GM20431 (cell line): Measurements from ENCODE around the gene PDE9A.
"Not testable (repeated sequence)": the region's sequence is repeated elsewhere in the genome, so short reads cannot be mapped to it uniquely, and the experiment has no call there.

ENCODE experiments used
- in situ Hi-C: fragments of 300-500 bp; cut with MseI, MboI; formaldehyde crosslinking; loops from one replicate; pipeline ENCODE4 v1.15.0; 2020; ENCODE audit warnings: low sequenced_read_pairs; ENCODE audit not compliant: unreplicated experiment

Gene PDE9A

DNA sequence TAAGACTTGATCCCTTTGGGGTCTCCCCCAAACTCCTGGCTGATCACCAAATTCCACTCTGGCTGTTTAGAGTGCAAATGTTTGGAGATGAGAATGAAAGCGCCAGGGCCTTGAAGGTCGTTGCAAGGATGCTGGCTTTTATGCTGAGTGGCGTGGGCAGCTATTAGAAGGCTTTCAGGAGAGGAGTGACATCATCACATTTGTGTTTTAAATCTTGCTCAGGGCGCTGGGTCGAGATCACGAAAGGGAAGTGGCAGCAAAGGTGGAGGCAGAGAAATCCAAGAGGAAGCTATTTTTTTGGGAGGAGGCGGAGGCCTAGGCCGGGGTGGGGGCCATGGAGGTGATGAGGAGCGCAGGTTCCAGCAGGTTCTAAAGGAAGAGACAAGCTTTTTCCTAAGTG lies 49.3 kb downstream of the PDE9A start:
- in situ Hi-C loops = no loop called here

DNA sequence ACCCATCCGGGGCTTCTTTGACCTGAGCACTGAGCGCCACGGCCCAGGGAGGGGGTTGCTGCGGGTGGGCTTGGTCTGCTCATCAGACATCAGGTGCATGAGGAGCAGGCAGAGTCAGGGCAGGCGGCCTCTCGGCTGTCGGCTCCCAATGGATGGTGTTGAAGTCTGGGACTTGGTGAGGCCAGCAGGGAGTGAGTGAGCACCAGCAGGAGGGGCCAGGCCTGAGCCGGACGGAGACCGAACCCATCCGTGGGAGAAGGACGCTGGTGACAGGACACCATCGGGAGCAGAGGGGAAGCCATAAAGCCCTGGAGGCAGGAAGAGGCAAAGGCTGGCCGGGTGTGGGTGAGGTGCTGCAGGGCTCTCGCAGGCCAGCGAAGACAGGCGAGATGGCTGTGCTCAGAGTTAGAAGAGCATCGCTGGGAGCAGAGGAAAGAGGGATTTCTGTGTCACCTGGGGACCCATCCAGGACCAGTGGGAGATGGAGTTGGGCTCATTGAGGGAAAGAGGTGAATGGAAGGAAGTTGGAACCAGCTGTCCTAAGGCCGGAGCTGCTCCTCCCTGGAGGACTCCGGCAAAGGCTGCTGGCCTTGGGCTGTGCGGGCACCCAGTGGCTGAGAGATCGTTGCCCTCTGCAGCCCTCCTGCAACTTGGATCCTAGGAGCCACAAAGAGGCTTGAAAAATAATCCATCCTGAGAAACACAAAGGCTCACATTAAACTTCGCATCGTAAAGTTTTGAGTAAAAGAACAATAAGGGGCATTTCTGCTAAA lies 49.9 kb downstream of the PDE9A start:
- in situ Hi-C loops = no loop called here

DNA sequence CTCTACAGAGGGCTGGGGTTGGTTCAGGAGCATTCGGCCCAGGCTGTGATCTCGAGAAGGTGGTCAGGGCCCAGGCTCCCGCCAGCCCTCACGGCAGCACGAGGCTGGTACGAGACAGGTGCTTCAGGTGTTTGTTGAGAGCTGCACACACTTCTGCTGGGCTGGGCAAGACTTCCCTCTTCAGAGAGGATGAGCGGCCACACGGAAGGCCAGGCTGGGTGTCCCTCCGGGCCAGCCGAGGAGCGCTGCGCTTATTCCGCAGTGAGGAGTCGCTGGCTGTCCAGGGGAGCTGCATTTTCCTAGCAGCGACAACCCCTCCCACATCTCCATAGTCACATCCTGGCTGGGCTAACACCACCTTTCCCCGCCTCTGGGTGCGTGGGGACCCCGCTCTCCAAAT lies 50.5 kb downstream of the PDE9A start:
- in situ Hi-C loops = no loop called here

DNA sequence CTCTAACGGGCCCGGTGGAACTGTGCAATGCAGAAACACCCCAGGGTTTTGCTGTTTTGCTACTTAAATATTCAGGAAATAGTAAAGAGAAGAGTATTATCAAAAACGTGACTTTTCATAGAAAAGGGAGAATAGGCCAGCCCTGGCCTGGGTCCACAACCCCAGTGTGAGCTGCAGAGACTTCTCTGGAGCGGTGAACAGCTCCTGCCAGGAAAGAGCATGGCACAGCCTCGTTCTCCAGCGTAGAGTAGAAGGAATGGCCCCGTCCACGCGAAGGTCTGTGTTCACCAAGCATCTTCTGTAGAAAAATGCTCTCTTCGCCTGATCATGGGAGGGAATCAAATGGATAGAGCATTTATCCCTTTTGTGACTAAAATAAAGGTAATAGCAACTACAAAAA lies 51.4 kb downstream of the PDE9A start:
- in situ Hi-C loops = no loop called here

DNA sequence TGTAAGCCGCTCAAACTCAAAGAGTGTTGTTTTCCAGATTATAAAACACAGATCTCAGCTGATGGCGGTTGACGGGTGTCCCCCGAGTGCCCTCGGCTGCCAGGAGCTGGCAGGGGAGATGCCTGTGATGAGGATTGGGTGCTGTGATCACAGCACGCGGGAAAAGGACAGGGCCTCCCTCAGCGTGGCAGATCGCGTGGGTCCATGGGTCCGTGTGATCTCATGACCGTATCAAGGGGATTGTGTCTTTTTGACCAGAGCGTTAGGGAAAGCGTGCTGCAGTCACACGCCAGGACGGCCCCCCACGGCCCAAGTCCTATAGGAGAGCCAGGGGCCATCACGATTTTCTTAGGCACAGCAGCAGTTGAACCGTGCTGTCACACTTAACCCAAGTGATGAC lies 51.9 kb downstream of the PDE9A start:
- in situ Hi-C loops = no loop called here

GRCh38 chr21:42705746-42706374 lies 52.4 kb downstream of the PDE9A start:
- in situ Hi-C loops = no loop called here

- in situ Hi-C loops = no loop called here
Observed at GRCh38 chr21:42706765-42707164, 53.3 kb downstream of the PDE9A start.

GRCh38 chr21:42707207-42707830 lies 53.9 kb downstream of the PDE9A start:
- in situ Hi-C loops = no loop called here

GRCh38 chr21:42708107-42708506 lies 54.7 kb downstream of the PDE9A start:
- in situ Hi-C loops = no loop called here

- in situ Hi-C loops = not testable (repeated sequence)
Observed at GRCh38 chr21:42708916-42709315, 55.5 kb downstream of the PDE9A start.

- in situ Hi-C loops = no loop called here
Observed at GRCh38 chr21:42711667-42712066, 58.2 kb downstream of the PDE9A start.

- in situ Hi-C loops = not testable (repeated sequence)
Observed at GRCh38 chr21:42715427-42715826, 62.0 kb downstream of the PDE9A start.

- in situ Hi-C loops = no loop called here
Observed at GRCh38 chr21:42716074-42716473, 62.7 kb downstream of the PDE9A start.

- in situ Hi-C loops = not testable (repeated sequence)
Observed at GRCh38 chr21:42720484-42720883, 67.1 kb downstream of the PDE9A start.

DNA sequence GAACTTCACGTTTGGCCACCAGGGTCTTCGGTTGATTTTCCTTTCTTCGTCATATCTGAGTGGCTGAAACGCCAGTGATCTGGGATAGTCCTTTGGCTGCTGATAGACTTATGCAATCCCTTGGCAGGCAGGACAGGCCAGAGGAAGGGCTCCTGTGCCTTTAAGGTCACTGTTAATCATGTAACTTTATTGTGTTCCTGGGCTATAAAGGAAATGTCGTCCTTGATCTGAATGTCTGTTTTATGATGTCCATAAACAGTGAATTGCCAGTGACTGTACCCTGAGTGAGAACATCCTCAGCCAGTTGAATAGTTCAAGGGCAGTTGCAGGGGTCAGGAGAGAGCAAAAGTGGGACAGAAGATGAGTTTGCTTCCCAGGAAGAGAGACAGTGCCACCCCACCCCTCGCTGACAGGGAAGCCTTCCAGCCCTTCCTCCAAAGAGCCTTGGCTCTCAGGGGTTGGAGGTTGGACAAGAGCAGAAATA lies 68.0 kb downstream of the PDE9A start:
- in situ Hi-C loops = no loop called here

GRCh38 chr21:42722153-42722552 lies 68.7 kb downstream of the PDE9A start:
- in situ Hi-C loops = no loop called here

- in situ Hi-C loops = no loop called here
Observed at GRCh38 chr21:42722808-42723473, 69.5 kb downstream of the PDE9A start.

GRCh38 chr21:42724226-42724920 lies 71.0 kb downstream of the PDE9A start:
- in situ Hi-C loops = no loop called here

GRCh38 chr21:42725416-42725930 lies 72.1 kb downstream of the PDE9A start:
- in situ Hi-C loops = no loop called here
